GM23338 (cell line): Measurements from ENCODE around the gene MAST4. TPM values are rescaled to one million over a fixed set of nuclear protein-coding genes. Genes with fewer than 3 reads are reported as not detected.

Experiments used
- ATAC-seq: fragments of 200-7000 bp; cut with Tn5 transposase; 3 replicates; pipeline ENCODE4 v1.9.1; 2020
- DNase-seq: peaks from one replicate; pipeline ENCODE4 v3.0.0-alpha.2; 2015; ENCODE audit warnings: low spot score
- H2AFZ ChIP-seq: fragments of 200-600 bp; sonication (generic); 2 replicates; pipeline ENCODE4 v1.8.0; 2016; ENCODE audit warnings: antibody characterized with exemption, mild to moderate bottlenecking, moderate library complexity
- H3F3A ChIP-seq: fragments of 200-600 bp; sonication (generic); replicated peaks from 2 replicates; pipeline ENCODE4 v1.8.0; 2017; ENCODE audit warnings: antibody characterized with exemption, mixed run types, low read depth
- H3K27ac ChIP-seq: fragments of 200-600 bp; sonication (generic); 2 replicates; pipeline ENCODE4 v1.6.1; 2016; ENCODE audit warnings: low read depth
- H3K27me3 ChIP-seq: fragments of 200-600 bp; sonication (generic); 2 replicates; pipeline ENCODE4 v1.8.0; 2016; ENCODE audit warnings: mild to moderate bottlenecking, mixed run types, moderate library complexity; ENCODE audit not compliant: insufficient read depth
- H3K36me3 ChIP-seq: fragments of 200-600 bp; sonication (generic); 2 replicates; pipeline ENCODE4 v1.8.0; 2016; ENCODE audit warnings: mild to moderate bottlenecking; ENCODE audit not compliant: insufficient read depth
- H3K4me1 ChIP-seq: fragments of 200-600 bp; sonication (generic); 2 replicates; pipeline ENCODE4 v1.8.0; 2016; ENCODE audit warnings: mild to moderate bottlenecking, moderate library complexity; ENCODE audit not compliant: insufficient read depth
- H3K4me2 ChIP-seq: fragments of 200-600 bp; sonication (generic); 2 replicates; pipeline ENCODE4 v1.7.1; 2017; ENCODE audit warnings: mixed run types
- H3K4me3 ChIP-seq: fragments of 200-600 bp; sonication (generic); 2 replicates; pipeline ENCODE4 v1.6.1; 2016; ENCODE audit warnings: mixed run types
- H3K79me2 ChIP-seq: fragments of 200-600 bp; sonication (generic); replicated peaks from 2 replicates; pipeline ENCODE4 v1.8.0; 2017; ENCODE audit warnings: mild to moderate bottlenecking; ENCODE audit not compliant: insufficient read depth
- H3K9me2 ChIP-seq: fragments of 200-600 bp; sonication (generic); 2 replicates; pipeline ENCODE4 v1.8.0; 2017; ENCODE audit not compliant: insufficient read depth
- H4K20me1 ChIP-seq: fragments of 200-600 bp; sonication (generic); replicated peaks from 2 replicates; pipeline ENCODE4 v1.8.0; 2017; ENCODE audit warnings: mild to moderate bottlenecking; ENCODE audit not compliant: insufficient read depth
- H3K27ac Mint-ChIP-seq: 2 replicates; pipeline ENCODE4 v1.8.0; 2020; ENCODE audit warnings: inconsistent platforms, mild to moderate bottlenecking, moderate library complexity, mixed read lengths
- H3K27me3 Mint-ChIP-seq: 3 replicates; pipeline ENCODE4 v1.8.0; 2022; ENCODE audit warnings: low read depth, mild to moderate bottlenecking, moderate library complexity, mixed read lengths, inconsistent platforms; ENCODE audit not compliant: insufficient read depth, poor library complexity
- H3K36me3 Mint-ChIP-seq: 3 replicates; pipeline ENCODE4 v1.8.0; 2021; ENCODE audit warnings: low read depth, mild to moderate bottlenecking, inconsistent platforms, moderate library complexity, mixed read lengths
- H3K4me1 Mint-ChIP-seq: 3 replicates; pipeline ENCODE4 v1.8.0; 2020; ENCODE audit warnings: mild to moderate bottlenecking, inconsistent platforms, mixed read lengths
- H3K4me3 Mint-ChIP-seq: 3 replicates; pipeline ENCODE4 v1.8.0; 2021; ENCODE audit warnings: moderate library complexity, mild to moderate bottlenecking, inconsistent platforms, mixed read lengths
- H3K9me3 Mint-ChIP-seq: 3 replicates; pipeline ENCODE4 v1.8.0; 2020; ENCODE audit warnings: moderate library complexity, mild to moderate bottlenecking, inconsistent platforms, mixed read lengths
- CREB1 ChIP-seq: fragments of 250-450 bp; sonication (Bioruptor Pico); IDR thresholded peaks from 2 replicates; pipeline ENCODE4 v1.5.0; 2020; ENCODE audit warnings: low read depth, mild to moderate bottlenecking, moderate library complexity
- ETS1 ChIP-seq: IDR thresholded peaks from 2 replicates; pipeline ENCODE4 v1.6.1; 2016; ENCODE audit warnings: antibody characterized with exemption
- EZH2 ChIP-seq: fragments of 200-600 bp; sonication (generic); IDR thresholded peaks from one replicate; pipeline ENCODE4 v1.8.0; 2017; ENCODE audit warnings: antibody characterized with exemption, mild to moderate bottlenecking, low read depth; ENCODE audit not compliant: unreplicated experiment
- EZH2phosphoT487 ChIP-seq: fragments of 200-600 bp; sonication (generic); IDR thresholded peaks from one replicate; pipeline ENCODE4 v1.8.1; 2018; ENCODE audit warnings: antibody characterized with exemption; ENCODE audit not compliant: unreplicated experiment
- JUNB ChIP-seq: IDR thresholded peaks from one replicate; pipeline ENCODE4 v1.6.1; 2016; ENCODE audit warnings: antibody characterized with exemption; ENCODE audit not compliant: unreplicated experiment
- POLR2AphosphoS5 ChIP-seq: IDR thresholded peaks from 2 replicates; pipeline ENCODE4 v1.6.1; 2016; ENCODE audit warnings: antibody characterized with exemption, low read depth
- ZNF331 ChIP-seq: fragments of 250-450 bp; sonication (Bioruptor Pico); IDR thresholded peaks from 2 replicates; pipeline ENCODE4 v1.5.0; 2020; ENCODE audit warnings: low read depth, mild to moderate bottlenecking, moderate library complexity
- long read RNA-seq: library from polyadenylated mRNA; unstranded; transcript quantifications from one replicate; pipeline ENCODE4 v2.0.0, GENCODE V29; 2020; ENCODE audit not compliant: unreplicated experiment
- polyA plus RNA-seq: library from polyadenylated mRNA; unstranded; fragments of >200 nt; fragmentation: Nextera tagmentation; extraction: Ambion mirVana; gene quantifications from 2 replicates; pipeline ENCODE4 v1.2.1, GENCODE V29; 2016
- total RNA-seq: library from RNA; depleted of rRNA; stranded (reverse); fragments of >200 nt; shearing (Covaris generic); gene quantifications from 2 replicates; pipeline ENCODE4 v1.2.3, GENCODE V29; 2014; rRNA removed
- TF ChIP-seq, protein P1 (sequence below): IDR thresholded peaks from one replicate; pipeline ENCODE4 v1.6.1; 2018; ENCODE audit warnings: antibody characterized with exemption; ENCODE audit not compliant: unreplicated experiment
- TF ChIP-seq, protein P2 (sequence below): fragments of 250-450 bp; sonication (Bioruptor Pico); IDR thresholded peaks from 2 replicates; pipeline ENCODE4 v1.5.0; 2020; ENCODE audit warnings: mild to moderate bottlenecking, moderate library complexity

MAST4 gene
- 2.7 and 8.5 TPM in 2 replicates for total RNA-seq
- polyA plus RNA-seq: 2.2 and 3.6 TPM in 2 replicates
- long read RNA-seq, partial matches to known transcripts: 1 of 1 reads
- long read RNA-seq, other reads (novel, unspliced or antisense): 0 of 1 reads

DNA sequence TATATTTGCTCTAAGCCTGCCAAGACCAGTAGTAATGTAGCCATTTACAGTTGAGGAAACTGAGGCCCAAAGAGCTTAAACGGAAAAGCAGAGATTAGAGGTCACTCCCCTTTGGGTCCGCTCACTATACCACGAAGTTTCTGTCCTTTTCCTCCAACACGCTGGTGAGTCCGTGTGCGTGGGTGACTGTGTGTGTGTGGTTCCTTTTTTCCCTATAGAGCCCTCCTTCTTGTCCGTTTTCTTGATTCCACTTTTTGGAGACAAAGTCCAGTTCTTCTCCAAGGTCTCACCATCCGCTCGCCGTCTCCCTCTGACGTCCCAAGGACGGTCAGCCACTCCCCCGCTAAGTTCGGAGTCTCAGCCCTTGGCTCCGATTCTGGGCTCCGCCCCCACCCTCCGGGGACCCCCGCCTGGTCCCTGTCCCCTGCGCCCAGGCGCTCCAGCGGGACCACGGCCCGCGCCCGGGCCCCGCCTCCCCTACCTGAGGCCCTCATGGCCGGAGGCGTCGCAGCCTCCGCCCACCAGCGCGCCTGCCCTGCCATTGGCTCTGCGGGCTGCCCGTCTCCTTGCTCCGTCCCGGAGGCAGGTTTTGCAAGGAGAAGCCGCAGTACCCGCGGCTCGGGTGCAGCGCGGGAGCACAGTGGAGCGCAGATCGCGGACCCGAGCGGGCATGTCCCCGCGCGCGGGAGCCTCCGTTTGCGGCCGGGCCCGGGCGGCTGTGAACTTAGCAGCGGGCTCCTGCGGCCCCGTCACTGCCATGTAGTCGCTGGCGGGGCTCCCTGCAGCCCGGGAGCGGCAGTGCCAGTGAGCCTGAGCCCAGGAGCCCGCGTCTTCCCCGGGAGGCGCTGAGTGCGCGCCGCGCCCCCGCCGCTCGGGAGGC is at the start of gene MAST4:
Gene MAST4, plus strand, starts transcription at position 638 of the 880 bp plus-strand sequence. CDS start 263 bp downstream, outside the sequence.
- Histone ChIP-seq H3K27ac (no peak within 1 kb of the TSS), H3K79me2 (no peaks in the 10 kb centered on the region), H3K9me2 (no peaks in the 10 kb centered on the region), H3K4me3 (peak within 1 kb of the TSS; percentile 86), H3K4me2 (peak within 1 kb of the TSS; percentile 97), H4K20me1 (peaks cover 8% of the 10 kb centered on the region), H3F3A (no peaks in the 10 kb centered on the region), H3K4me1 (peaks cover 12% of the 10 kb centered on the region), H2AFZ (peak within 1 kb of the TSS; percentile 98), H3K27me3 (peaks cover 66% of the 10 kb centered on the region), H3K36me3 (no peaks in the 10 kb centered on the region)
- ATAC-seq: peak; percentile 94
- H3K4me1 Mint-ChIP-seq: no peaks in the 10 kb centered on the region; the same call in 1 of the 3 replicates
- TF ChIP-seq, protein P1, sequence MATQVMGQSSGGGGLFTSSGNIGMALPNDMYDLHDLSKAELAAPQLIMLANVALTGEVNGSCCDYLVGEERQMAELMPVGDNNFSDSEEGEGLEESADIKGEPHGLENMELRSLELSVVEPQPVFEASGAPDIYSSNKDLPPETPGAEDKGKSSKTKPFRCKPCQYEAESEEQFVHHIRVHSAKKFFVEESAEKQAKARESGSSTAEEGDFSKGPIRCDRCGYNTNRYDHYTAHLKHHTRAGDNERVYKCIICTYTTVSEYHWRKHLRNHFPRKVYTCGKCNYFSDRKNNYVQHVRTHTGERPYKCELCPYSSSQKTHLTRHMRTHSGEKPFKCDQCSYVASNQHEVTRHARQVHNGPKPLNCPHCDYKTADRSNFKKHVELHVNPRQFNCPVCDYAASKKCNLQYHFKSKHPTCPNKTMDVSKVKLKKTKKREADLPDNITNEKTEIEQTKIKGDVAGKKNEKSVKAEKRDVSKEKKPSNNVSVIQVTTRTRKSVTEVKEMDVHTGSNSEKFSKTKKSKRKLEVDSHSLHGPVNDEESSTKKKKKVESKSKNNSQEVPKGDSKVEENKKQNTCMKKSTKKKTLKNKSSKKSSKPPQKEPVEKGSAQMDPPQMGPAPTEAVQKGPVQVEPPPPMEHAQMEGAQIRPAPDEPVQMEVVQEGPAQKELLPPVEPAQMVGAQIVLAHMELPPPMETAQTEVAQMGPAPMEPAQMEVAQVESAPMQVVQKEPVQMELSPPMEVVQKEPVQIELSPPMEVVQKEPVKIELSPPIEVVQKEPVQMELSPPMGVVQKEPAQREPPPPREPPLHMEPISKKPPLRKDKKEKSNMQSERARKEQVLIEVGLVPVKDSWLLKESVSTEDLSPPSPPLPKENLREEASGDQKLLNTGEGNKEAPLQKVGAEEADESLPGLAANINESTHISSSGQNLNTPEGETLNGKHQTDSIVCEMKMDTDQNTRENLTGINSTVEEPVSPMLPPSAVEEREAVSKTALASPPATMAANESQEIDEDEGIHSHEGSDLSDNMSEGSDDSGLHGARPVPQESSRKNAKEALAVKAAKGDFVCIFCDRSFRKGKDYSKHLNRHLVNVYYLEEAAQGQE: no peak
- TF ChIP-seq POLR2AphosphoS5: peak; percentile 96
- no peak for TF ChIP-seq JUNB
- TF ChIP-seq CREB1: peak; percentile 74
- TF ChIP-seq ETS1: 0 out of 2 replicates have a peak, but pooled peaks have one; percentile 13
- peak within 1 kb of the TSS; percentile 86 for H3K4me3 Mint-ChIP-seq
- peaks cover 3% of the 10 kb centered on the region; the same call in 1 of the 3 replicates for H3K36me3 Mint-ChIP-seq
- DNase-seq: peak; percentile 95
- H3K9me3 Mint-ChIP-seq: peaks cover 8% of the 10 kb centered on the region; the same call in 2 of the 3 replicates
- no peak within 1 kb of the TSS for H3K27ac Mint-ChIP-seq
- H3K27me3 Mint-ChIP-seq: peaks cover 43% of the 10 kb centered on the region

- no peak overlapping the region for H3K4me3 Mint-ChIP-seq
- no peaks in the 10 kb centered on the region; the same call in 2 of the 3 replicates for H3K36me3 Mint-ChIP-seq
- H3K79me2 ChIP-seq: no peaks in the 10 kb centered on the region
- DNase-seq (no peak), ATAC-seq (no peak)
- H3K27ac ChIP-seq: no peak overlapping the region
- no peaks in the 10 kb centered on the region for H3K9me2 ChIP-seq
- H3K36me3 ChIP-seq: no peaks in the 10 kb centered on the region
- H3K4me2 ChIP-seq: no peak overlapping the region
- H3K27me3 ChIP-seq: no peaks in the 10 kb centered on the region
- no peaks in the 10 kb centered on the region for H4K20me1 ChIP-seq
- no peaks in the 10 kb centered on the region for H3F3A ChIP-seq
- no peaks in the 10 kb centered on the region for H3K4me1 Mint-ChIP-seq
- H2AFZ ChIP-seq: no peak overlapping the region
- H3K27ac Mint-ChIP-seq: no peak overlapping the region
- no peak overlapping the region for H3K4me3 ChIP-seq
- peaks cover 21% of the 10 kb centered on the region for H3K9me3 Mint-ChIP-seq
- no peaks in the 10 kb centered on the region for H3K4me1 ChIP-seq
- no peaks in the 10 kb centered on the region for H3K27me3 Mint-ChIP-seq
- TF ChIP-seq, protein P2, sequence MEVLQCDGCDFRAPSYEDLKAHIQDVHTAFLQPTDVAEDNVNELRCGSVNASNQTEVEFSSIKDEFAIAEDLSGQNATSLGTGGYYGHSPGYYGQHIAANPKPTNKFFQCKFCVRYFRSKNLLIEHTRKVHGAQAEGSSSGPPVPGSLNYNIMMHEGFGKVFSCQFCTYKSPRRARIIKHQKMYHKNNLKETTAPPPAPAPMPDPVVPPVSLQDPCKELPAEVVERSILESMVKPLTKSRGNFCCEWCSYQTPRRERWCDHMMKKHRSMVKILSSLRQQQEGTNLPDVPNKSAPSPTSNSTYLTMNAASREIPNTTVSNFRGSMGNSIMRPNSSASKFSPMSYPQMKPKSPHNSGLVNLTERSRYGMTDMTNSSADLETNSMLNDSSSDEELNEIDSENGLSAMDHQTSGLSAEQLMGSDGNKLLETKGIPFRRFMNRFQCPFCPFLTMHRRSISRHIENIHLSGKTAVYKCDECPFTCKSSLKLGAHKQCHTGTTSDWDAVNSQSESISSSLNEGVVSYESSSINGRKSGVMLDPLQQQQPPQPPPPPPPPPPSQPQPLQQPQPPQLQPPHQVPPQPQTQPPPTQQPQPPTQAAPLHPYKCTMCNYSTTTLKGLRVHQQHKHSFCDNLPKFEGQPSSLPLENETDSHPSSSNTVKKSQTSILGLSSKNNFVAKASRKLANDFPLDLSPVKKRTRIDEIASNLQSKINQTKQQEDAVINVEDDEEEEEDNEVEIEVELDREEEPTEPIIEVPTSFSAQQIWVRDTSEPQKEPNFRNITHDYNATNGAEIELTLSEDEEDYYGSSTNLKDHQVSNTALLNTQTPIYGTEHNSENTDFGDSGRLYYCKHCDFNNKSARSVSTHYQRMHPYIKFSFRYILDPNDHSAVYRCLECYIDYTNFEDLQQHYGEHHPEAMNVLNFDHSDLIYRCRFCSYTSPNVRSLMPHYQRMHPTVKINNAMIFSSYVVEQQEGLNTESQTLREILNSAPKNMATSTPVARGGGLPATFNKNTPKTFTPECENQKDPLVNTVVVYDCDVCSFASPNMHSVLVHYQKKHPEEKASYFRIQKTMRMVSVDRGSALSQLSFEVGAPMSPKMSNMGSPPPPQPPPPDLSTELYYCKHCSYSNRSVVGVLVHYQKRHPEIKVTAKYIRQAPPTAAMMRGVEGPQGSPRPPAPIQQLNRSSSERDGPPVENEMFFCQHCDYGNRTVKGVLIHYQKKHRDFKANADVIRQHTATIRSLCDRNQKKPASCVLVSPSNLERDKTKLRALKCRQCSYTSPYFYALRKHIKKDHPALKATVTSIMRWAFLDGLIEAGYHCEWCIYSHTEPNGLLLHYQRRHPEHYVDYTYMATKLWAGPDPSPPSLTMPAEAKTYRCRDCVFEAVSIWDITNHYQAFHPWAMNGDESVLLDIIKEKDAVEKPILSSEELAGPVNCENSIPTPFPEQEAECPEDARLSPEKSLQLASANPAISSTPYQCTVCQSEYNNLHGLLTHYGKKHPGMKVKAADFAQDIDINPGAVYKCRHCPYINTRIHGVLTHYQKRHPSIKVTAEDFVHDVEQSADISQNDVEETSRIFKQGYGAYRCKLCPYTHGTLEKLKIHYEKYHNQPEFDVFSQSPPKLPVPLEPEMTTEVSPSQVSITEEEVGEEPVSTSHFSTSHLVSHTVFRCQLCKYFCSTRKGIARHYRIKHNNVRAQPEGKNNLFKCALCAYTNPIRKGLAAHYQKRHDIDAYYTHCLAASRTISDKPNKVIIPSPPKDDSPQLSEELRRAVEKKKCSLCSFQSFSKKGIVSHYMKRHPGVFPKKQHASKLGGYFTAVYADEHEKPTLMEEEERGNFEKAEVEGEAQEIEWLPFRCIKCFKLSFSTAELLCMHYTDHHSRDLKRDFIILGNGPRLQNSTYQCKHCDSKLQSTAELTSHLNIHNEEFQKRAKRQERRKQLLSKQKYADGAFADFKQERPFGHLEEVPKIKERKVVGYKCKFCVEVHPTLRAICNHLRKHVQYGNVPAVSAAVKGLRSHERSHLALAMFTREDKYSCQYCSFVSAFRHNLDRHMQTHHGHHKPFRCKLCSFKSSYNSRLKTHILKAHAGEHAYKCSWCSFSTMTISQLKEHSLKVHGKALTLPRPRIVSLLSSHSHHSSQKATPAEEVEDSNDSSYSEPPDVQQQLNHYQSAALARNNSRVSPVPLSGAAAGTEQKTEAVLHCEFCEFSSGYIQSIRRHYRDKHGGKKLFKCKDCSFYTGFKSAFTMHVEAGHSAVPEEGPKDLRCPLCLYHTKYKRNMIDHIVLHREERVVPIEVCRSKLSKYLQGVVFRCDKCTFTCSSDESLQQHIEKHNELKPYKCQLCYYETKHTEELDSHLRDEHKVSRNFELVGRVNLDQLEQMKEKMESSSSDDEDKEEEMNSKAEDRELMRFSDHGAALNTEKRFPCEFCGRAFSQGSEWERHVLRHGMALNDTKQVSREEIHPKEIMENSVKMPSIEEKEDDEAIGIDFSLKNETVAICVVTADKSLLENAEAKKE (CRISPR knock-in tag): no peak
- TF ChIP-seq POLR2AphosphoS5 (no peak), ZNF331 (CRISPR knock-in tag) (no peak), EZH2 (no peak), EZH2phosphoT487 (no peak), CREB1 (no peak)
Measured at GRCh38 chr5:66546541-66546940, 49.7 kb upstream of the MAST4 start.
